ENCODE results near the gene ZFPL1. TPM values are rescaled to one million over a fixed set of nuclear protein-coding genes. Genes with fewer than 3 reads are reported as not detected.

The ZFPL1 gene
- total RNA-seq, 1 donor from 2014 or later: 36.6 TPM

DNA sequence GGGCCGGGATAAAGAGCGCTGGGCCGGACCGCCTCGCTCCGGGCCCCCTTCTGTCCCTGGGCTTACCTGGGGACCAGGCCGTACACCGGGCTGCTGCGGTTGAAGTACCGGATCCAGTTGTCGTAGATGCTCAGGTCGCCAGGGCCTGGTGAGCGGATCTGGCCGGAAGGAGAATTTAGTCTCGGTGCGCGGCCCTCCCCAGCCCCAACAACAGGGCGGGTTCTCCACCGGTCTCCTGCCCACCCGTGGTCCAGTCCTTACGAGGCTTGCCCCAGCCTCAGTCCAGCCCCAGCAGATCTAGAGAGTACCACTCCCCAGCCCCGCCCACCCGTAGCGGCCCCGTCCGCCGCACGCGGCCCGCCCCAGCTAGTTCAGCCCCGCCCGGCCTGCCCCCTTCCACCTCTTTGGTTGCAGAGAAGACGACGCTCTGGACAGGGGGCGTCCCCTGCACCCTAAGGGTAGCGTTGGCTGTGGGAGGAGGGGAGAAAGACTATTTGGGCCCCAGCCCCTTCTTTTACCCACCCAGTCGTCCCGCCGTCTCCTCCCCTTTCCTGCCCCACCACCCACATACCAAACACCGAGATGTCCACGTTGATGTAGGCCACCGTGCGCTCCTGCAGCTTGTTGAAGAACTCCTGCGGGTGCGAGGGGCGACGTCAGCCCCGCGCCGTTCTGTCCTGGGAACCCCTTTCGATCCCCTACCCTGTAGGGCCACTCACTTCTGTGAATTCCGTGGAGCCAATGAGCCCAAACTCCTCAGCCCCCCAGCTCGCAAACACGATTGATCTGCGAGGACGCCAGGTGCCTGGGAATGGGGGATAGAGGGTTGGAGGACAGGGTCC, 36.2 kb upstream of the ZFPL1 start:
- H3K4me3 Mint-ChIP-seq: peak overlapping the region; percentile 87
- peak; percentile 34 for DNase-seq
- ChIA-PET POLR2A (interaction anchor here (0.6 to 1.0 kb wide), 5 partner anchors 86 to 505 kb away, joined by 3 to 6 read pairs (median 4); no protein-coding TSS in a partner anchor), CTCF (no interaction called here)
- peak overlapping the region; percentile 71 for H3K27ac Mint-ChIP-seq
- intact Hi-C loops (cut with micrococcal nuclease): no loop called here
- peak; percentile 86 for ATAC-seq (ENCODE audit: low read depth)
- peaks cover 20% of the 10 kb centered on the region for H3K4me1 Mint-ChIP-seq
- TF ChIP-seq, protein P1, sequence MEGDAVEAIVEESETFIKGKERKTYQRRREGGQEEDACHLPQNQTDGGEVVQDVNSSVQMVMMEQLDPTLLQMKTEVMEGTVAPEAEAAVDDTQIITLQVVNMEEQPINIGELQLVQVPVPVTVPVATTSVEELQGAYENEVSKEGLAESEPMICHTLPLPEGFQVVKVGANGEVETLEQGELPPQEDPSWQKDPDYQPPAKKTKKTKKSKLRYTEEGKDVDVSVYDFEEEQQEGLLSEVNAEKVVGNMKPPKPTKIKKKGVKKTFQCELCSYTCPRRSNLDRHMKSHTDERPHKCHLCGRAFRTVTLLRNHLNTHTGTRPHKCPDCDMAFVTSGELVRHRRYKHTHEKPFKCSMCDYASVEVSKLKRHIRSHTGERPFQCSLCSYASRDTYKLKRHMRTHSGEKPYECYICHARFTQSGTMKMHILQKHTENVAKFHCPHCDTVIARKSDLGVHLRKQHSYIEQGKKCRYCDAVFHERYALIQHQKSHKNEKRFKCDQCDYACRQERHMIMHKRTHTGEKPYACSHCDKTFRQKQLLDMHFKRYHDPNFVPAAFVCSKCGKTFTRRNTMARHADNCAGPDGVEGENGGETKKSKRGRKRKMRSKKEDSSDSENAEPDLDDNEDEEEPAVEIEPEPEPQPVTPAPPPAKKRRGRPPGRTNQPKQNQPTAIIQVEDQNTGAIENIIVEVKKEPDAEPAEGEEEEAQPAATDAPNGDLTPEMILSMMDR (IDR thresholded peaks at IDR 0.05): no peak
- no peaks in the 10 kb centered on the region for H3K9me3 Mint-ChIP-seq
- H3K27me3 Mint-ChIP-seq: no peaks in the 10 kb centered on the region
- peaks cover 8% of the 10 kb centered on the region for H3K36me3 Mint-ChIP-seq (ENCODE audit: low read depth)

DNA sequence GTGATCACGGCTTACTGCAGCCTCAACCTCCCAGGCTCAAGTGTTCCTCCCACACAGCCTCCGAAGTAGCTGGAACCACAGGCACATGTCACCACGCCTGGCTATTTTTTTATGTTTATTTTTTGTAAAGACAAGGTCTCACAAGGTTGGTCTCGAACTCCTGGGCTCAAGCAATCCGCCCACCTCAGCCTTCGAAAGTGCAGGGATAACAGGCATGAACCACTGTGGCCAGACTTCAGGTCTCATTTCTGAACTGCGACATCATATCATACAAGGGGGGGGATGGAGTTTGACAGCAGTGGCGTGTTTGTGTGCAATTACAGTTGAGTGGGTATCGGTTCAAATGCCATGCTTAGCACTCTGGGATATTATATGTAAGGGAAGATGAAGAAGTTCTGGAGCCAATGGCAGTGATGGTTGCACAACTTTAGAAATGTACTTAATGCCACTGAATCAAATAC, 32.6 kb upstream of the ZFPL1 start:
- intact Hi-C loops (cut with micrococcal nuclease): no loop called here
- Mint-ChIP-seq H3K4me1 (peaks cover 34% of the 10 kb centered on the region), H3K27me3 (no peaks in the 10 kb centered on the region), H3K9me3 (no peaks in the 10 kb centered on the region), H3K27ac (no peak overlapping the region), H3K4me3 (no peak overlapping the region), H3K36me3 (ENCODE audit: low read depth) (no peaks in the 10 kb centered on the region)
- ATAC-seq (ENCODE audit: low read depth): no peak
- TF ChIP-seq, protein P1 (IDR thresholded peaks at IDR 0.05): no peak
- ChIA-PET POLR2A (interaction anchor here (0.8 kb wide), 1 partner anchor 12 kb away, joined by 3 read pairs; no protein-coding TSS in a partner anchor), CTCF (no interaction called here)
- no peak for DNase-seq

DNA sequence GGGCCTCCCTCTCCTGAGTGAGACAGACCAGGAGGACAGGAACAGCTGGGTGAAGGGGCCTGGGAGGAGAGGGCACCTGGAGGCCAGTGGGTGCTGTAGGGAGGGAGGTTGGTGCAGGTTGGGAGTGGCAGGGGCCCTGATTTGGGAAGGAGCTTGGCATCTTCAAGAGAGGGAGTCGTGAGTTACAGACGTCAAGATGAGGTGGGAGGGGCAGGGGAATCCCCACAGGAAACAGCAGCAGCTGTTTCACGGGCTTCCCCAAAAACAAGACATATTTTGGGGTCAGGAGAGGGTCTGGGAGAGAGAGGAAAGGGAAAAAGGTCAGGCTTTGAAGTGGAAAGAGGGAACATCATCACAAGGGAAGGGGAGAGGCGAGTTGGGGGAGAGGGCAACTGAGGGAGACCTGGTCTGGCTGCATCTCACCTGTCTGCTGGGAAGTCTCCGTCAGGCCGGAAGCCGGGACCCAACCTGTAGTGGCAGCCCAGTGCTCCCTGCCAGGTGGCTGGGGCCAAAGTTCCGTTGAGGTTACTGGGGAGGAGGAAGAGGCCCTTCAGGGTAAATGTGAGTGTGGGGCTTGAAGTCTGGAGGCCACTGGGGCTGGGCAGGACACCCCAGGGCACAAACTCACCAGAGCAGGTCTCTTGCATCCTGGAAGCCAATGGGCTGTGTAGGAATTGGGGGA, 30.1 kb upstream of the ZFPL1 start:
- intact Hi-C loops (cut with micrococcal nuclease): no loop called here
- DNase-seq: no peak
- H3K4me3 Mint-ChIP-seq: peak overlapping the region; percentile 70
- H3K36me3 Mint-ChIP-seq (ENCODE audit: low read depth): no peaks in the 10 kb centered on the region
- peak overlapping the region; percentile 69 for H3K27ac Mint-ChIP-seq
- no peaks in the 10 kb centered on the region for H3K27me3 Mint-ChIP-seq
- H3K9me3 Mint-ChIP-seq: no peaks in the 10 kb centered on the region
- peak; percentile 37 for ATAC-seq (ENCODE audit: low read depth)
- H3K4me1 Mint-ChIP-seq: peaks cover 17% of the 10 kb centered on the region
- ChIA-PET CTCF (interaction anchor here (1.0 kb wide), 1 partner anchor 8 kb away, joined by 3 read pairs; no protein-coding TSS in a partner anchor), POLR2A (interaction anchor here (0.6 to 1.2 kb wide), 2 partner anchors 13 to 21 kb away, joined by 5 to 16 read pairs; partner anchors contain the start of gene SAC3D1)
- TF ChIP-seq, protein P1 (IDR thresholded peaks at IDR 0.05): no peak

DNA sequence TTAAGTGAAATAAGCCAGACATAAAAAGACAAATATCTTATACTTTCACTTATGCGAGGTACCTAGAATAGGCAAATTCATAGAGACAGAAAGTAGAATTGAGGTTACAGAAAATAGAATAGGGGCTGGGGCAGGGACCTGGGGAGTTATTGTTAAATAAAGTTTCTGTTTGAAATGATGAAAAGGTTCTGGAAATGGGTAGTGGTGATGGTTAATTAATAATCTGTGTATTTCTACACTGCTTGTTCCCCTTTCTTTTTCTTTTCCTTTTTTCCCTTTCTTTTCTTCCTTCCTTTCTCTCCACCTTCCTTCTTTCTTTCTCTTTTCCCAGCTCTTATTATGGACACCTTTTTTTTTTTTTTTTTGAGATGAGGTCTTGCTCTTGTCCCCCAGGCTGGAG, 28.5 kb upstream of the ZFPL1 start:
- DNase-seq (no peak), ATAC-seq (ENCODE audit: low read depth) (no peak)
- CTCF ChIA-PET: no interaction called here
- POLR2A ChIA-PET: no interaction called here
- Mint-ChIP-seq H3K27me3 (no peaks in the 10 kb centered on the region), H3K27ac (no peak overlapping the region), H3K36me3 (ENCODE audit: low read depth) (no peaks in the 10 kb centered on the region), H3K9me3 (no peaks in the 10 kb centered on the region), H3K4me3 (no peak overlapping the region), H3K4me1 (peaks cover 17% of the 10 kb centered on the region)
- intact Hi-C loops (cut with micrococcal nuclease): no loop called here
- TF ChIP-seq, protein P1 (IDR thresholded peaks at IDR 0.05): no peak

DNA sequence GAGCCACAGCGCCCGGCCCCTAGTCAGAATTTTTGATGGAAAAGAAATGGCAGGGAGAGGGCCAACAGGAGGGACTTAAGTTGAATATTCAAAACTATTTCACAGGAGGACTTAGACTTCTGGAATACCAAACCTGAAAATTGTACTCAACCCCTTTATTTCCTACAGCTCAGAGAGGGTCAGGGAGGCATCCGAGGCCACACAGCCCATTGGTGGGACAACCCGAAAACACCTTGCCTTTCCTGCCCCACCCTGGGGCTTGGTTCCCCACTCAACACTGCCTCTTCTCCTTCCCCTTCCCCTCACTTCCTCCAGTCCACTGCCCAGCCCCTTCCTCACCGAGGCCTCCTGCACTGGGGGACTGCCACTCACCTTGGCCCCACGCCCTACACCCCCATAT, 27.0 kb upstream of the ZFPL1 start:
- no peak for ATAC-seq (ENCODE audit: low read depth)
- H3K27me3 Mint-ChIP-seq: peaks cover 1% of the 10 kb centered on the region
- H3K4me1 Mint-ChIP-seq: peaks cover 17% of the 10 kb centered on the region
- TF ChIP-seq, protein P1 (IDR thresholded peaks at IDR 0.05): no peak
- ChIA-PET CTCF (no interaction called here), POLR2A (no interaction called here)
- no peaks in the 10 kb centered on the region for H3K36me3 Mint-ChIP-seq (ENCODE audit: low read depth)
- intact Hi-C loops (cut with micrococcal nuclease): no loop called here
- H3K9me3 Mint-ChIP-seq: no peaks in the 10 kb centered on the region
- H3K4me3 Mint-ChIP-seq: no peak overlapping the region
- H3K27ac Mint-ChIP-seq: no peak overlapping the region
- DNase-seq: no peak

All from activated B cell treated with CpG ODN at 0.5 μM for 24 hours (primary cell).